SK-N-SH treated with all-trans-retinoic acid at 6 μM for 48 hours (cell line): ENCODE results near the gene EXD3.

ENCODE experiments used
- ATAC-seq: fragments of 200-7000 bp; cut with Tn5 transposase; 3 replicates; pipeline ENCODE4 v1.9.1; 2020; ENCODE audit warnings: mild to moderate bottlenecking, moderate library complexity
- ARNTL ChIP-seq: fragments of 450-650 bp; formaldehyde crosslinking; IDR thresholded peaks from 2 replicates; pipeline ENCODE4 v1.5.0; 2020; ENCODE audit warnings: low read depth, mild to moderate bottlenecking, moderate library complexity, borderline replicate concordance
- BACH2 ChIP-seq: fragments of 250-450 bp; sonication (Bioruptor Pico); IDR thresholded peaks from 2 replicates; pipeline ENCODE4 v1.9.0; 2021; ENCODE audit warnings: mild to moderate bottlenecking, borderline replicate concordance
- CREB5 ChIP-seq: fragments of 250-450 bp; sonication (Bioruptor Pico); IDR thresholded peaks from 2 replicates; pipeline ENCODE4 v1.5.1; 2020; ENCODE audit warnings: low read depth, mild to moderate bottlenecking, moderate library complexity
- CSDC2 ChIP-seq: fragments of 250-450 bp; sonication (Bioruptor Pico); IDR thresholded peaks from 2 replicates; pipeline ENCODE4 v1.5.0; 2020; ENCODE audit warnings: mild to moderate bottlenecking, moderate library complexity
- CSRNP3 ChIP-seq: fragments of 250-450 bp; sonication (Bioruptor Pico); IDR thresholded peaks from 2 replicates; pipeline ENCODE4 v1.5.1; 2021; ENCODE audit warnings: mild to moderate bottlenecking, moderate library complexity
- ESRRG ChIP-seq: fragments of 250-450 bp; sonication (Bioruptor Pico); IDR thresholded peaks from 2 replicates; pipeline ENCODE4 v1.6.1; 2021; ENCODE audit warnings: mild to moderate bottlenecking
- GLIS3 ChIP-seq: fragments of 250-450 bp; sonication (Bioruptor Pico); IDR thresholded peaks from 2 replicates; pipeline ENCODE4 v1.5.0; 2020; ENCODE audit warnings: mild to moderate bottlenecking, moderate library complexity
- OSR1 ChIP-seq: fragments of 250-450 bp; sonication (Bioruptor Pico); IDR thresholded peaks from 2 replicates; pipeline ENCODE4 v1.8.0; 2022; ENCODE audit warnings: moderate library complexity, mild to moderate bottlenecking, inconsistent platforms
- PATZ1 ChIP-seq: fragments of 250-450 bp; sonication (Bioruptor Pico); IDR thresholded peaks from 2 replicates; pipeline ENCODE4 v1.8.0; 2020; ENCODE audit warnings: mild to moderate bottlenecking, moderate library complexity, borderline replicate concordance
- PPARA ChIP-seq: fragments of 250-450 bp; sonication (Bioruptor Pico); IDR thresholded peaks from 2 replicates; pipeline ENCODE4 v1.5.0; 2020; ENCODE audit warnings: mild to moderate bottlenecking, borderline replicate concordance
- RARB ChIP-seq: fragments of 250-450 bp; sonication (Bioruptor Pico); IDR thresholded peaks from 2 replicates; pipeline ENCODE4 v1.8.0; 2021; ENCODE audit warnings: mild to moderate bottlenecking, moderate library complexity
- SNAI2 ChIP-seq: fragments of 250-450 bp; sonication (Bioruptor Pico); IDR thresholded peaks from 2 replicates; pipeline ENCODE4 v1.5.0; 2020; ENCODE audit warnings: mild to moderate bottlenecking, moderate library complexity
- TCF4 ChIP-seq: fragments of 250-450 bp; sonication (Bioruptor Pico); IDR thresholded peaks from 2 replicates; pipeline ENCODE4 v1.8.0; 2021; ENCODE audit warnings: mild to moderate bottlenecking, moderate library complexity, borderline replicate concordance
- TOX ChIP-seq: fragments of 250-450 bp; sonication (Bioruptor Pico); IDR thresholded peaks from 2 replicates; pipeline ENCODE4 v1.8.0; 2021; ENCODE audit warnings: mild to moderate bottlenecking, moderate library complexity, borderline replicate concordance
- TSHZ2 ChIP-seq: fragments of 250-450 bp; sonication (Bioruptor Pico); IDR thresholded peaks from 2 replicates; pipeline ENCODE4 v1.5.0; 2020; ENCODE audit warnings: mild to moderate bottlenecking, moderate library complexity
- ZFP30 ChIP-seq: fragments of 450-650 bp; formaldehyde crosslinking; IDR thresholded peaks from 2 replicates; pipeline ENCODE4 v1.5.0; 2022; ENCODE audit warnings: mild to moderate bottlenecking, moderate library complexity
- ZNF565 ChIP-seq: fragments of 450-650 bp; formaldehyde crosslinking; conservative IDR thresholded peaks from 2 replicates; pipeline ENCODE4 v1.5.0; 2020; ENCODE audit warnings: low read depth, mild to moderate bottlenecking, moderate library complexity
- ZNF70 ChIP-seq: fragments of 450-650 bp; formaldehyde crosslinking; IDR thresholded peaks from 2 replicates; pipeline ENCODE4 v1.5.0; 2020; ENCODE audit warnings: mild to moderate bottlenecking, moderate library complexity
- ZNF8 ChIP-seq: fragments of 450-650 bp; formaldehyde crosslinking; IDR thresholded peaks from 2 replicates; pipeline ENCODE4 v1.5.0; 2020; ENCODE audit warnings: mild to moderate bottlenecking, moderate library complexity

EXD3 gene

GRCh38 chr9:137295849-137296669, 126.9 kb downstream of the EXD3 start:
- no peak for TF ChIP-seq CREB5
- no peak for TF ChIP-seq TCF4 (CRISPR knock-in tag)
- TF ChIP-seq ZNF8 (CRISPR knock-in tag): no peak
- ATAC-seq: no peak

GRCh38 chr9:137295238-137295811, 127.6 kb downstream of the EXD3 start:
- ATAC-seq: peak; percentile 79

More at GRCh38 chr9:137295238-137295811, 127.6 kb downstream of the EXD3 start:
- TF ChIP-seq GLIS3 (CRISPR knock-in tag) (no peak), ZNF565 (CRISPR knock-in tag) (no peak), CSDC2 (CRISPR knock-in tag) (no peak), ZNF70 (no peak), PATZ1 (CRISPR knock-in tag) (no peak), CREB5 (no peak), ARNTL (CRISPR knock-in tag) (no peak), PPARA (no peak), TSHZ2 (no peak), ESRRG (CRISPR knock-in tag) (no peak), SNAI2 (CRISPR knock-in tag) (no peak), TOX (CRISPR knock-in tag) (no peak), OSR1 (CRISPR knock-in tag) (no peak), RARB (CRISPR knock-in tag) (no peak), CSRNP3 (CRISPR knock-in tag) (no peak), BACH2 (CRISPR knock-in tag) (no peak), ZNF8 (CRISPR knock-in tag) (no peak), ZFP30 (no peak)
- TF ChIP-seq, all 23 proteins: peak for 0
